Measurements from ENCODE around the gene VDAC2.

VDAC2 gene

GRCh38 chr10:75231672-75232581 is 21.3 kb downstream of the VDAC2 start:
- DNase-seq = no peak

GRCh38 chr10:75233444-75234016 is 22.9 kb downstream of the VDAC2 start:
- DNase-seq = peak; percentile 29

GRCh38 chr10:75234017-75234682 is 23.6 kb downstream of the VDAC2 start:
- peak; percentile 98 for DNase-seq

GRCh38 chr10:75234683-75235374 is 24.2 kb downstream of the VDAC2 start:
- DNase-seq = no peak

- DNase-seq = peak; percentile 94
These were observed 25.0 kb downstream of the VDAC2 start, which contains the start of gene COMTD1 for GRCh38 chr10:75235375-75236177. Gene COMTD1 (minus strand): TSS chr10:75235957. CDS start chr10:75235928, 29 bp downstream.

GRCh38 chr10:75236178-75236825 is 25.7 kb downstream of the VDAC2 start:
- DNase-seq = no peak

- DNase-seq = no peak
These were observed 27.8 kb downstream of the VDAC2 start for GRCh38 chr10:75238182-75239095.

- DNase-seq = no peak
These were observed 28.6 kb downstream of the VDAC2 start for GRCh38 chr10:75239096-75239790.

- DNase-seq = no peak
These were observed 29.9 kb downstream of the VDAC2 start for GRCh38 chr10:75240329-75241076.

- DNase-seq = no peak
These were observed 32.8 kb downstream of the VDAC2 start for GRCh38 chr10:75243426-75243825.

- DNase-seq = no peak
These were observed 34.1 kb downstream of the VDAC2 start for GRCh38 chr10:75244487-75245353.

- no peak for DNase-seq
These were observed 35.0 kb downstream of the VDAC2 start for GRCh38 chr10:75245354-75246250.

GRCh38 chr10:75246506-75246905 is 35.9 kb downstream of the VDAC2 start:
- no peak for DNase-seq

- DNase-seq = no peak
These were observed 37.2 kb downstream of the VDAC2 start for GRCh38 chr10:75247797-75248196.

- no peak for DNase-seq
These were observed 40.3 kb downstream of the VDAC2 start for GRCh38 chr10:75250934-75251333.

- no peak for DNase-seq
These were observed 43.0 kb downstream of the VDAC2 start for GRCh38 chr10:75253281-75254220.

Data from CD4-positive, alpha-beta T cell treated with Interleukin-10 for 1 hour (primary cell).